CD14-positive monocyte (primary cell): ENCODE results near the gene KIRREL3. TPM values are rescaled to one million over a fixed set of nuclear protein-coding genes. Genes with fewer than 3 reads are reported as not detected.

ENCODE experiments used
- DNase-seq, 3 donors: peaks; one replicate each; pipeline ENCODE4 v3.0.0-alpha.2; 2011 to 2022
- H2AFZ ChIP-seq: 2 replicates; pipeline ENCODE4 v1.6.0; 2012; ENCODE audit warnings: mild to moderate bottlenecking, low read depth, low read length, inconsistent platforms; ENCODE audit not compliant: insufficient read depth, poor library complexity, severe bottlenecking
- H3K27ac ChIP-seq, 2 donors: 1 replicate in 1 of 2; 2 replicates in 1 of 2; pipeline ENCODE4 v1.5.1; 2012 to 2013; ENCODE audit warnings: low read length in 2 of 2, control low read depth in 1 of 2, inconsistent platforms in 1 of 2, low read depth in 1 of 2, mild to moderate bottlenecking in 1 of 2
- H3K27me3 ChIP-seq, 2 donors: one replicate each; pipeline versions ENCODE4 v1.6.0 to v1.6.1; 2011 to 2013; ENCODE audit warnings: low read length in 2 of 2; ENCODE audit not compliant: control insufficient read depth in 2 of 2, insufficient read depth in 2 of 2
- H3K36me3 ChIP-seq, 2 donors: replicated peaks in 1 of 2; 1 replicate in 1 of 2; 2 replicates in 1 of 2; pipeline versions ENCODE4 v1.5.1 to v1.6.1; 2012 to 2013; ENCODE audit warnings: low read length in 2 of 2, control low read depth in 1 of 2, inconsistent platforms in 1 of 2, mild to moderate bottlenecking in 1 of 2; ENCODE audit not compliant: insufficient read depth in 2 of 2, control insufficient read depth in 1 of 2
- H3K4me1 ChIP-seq, 2 donors: 1 replicate in 1 of 2; 2 replicates in 1 of 2; pipeline versions ENCODE4 v1.5.1 to v1.6.1; 2012 to 2013; ENCODE audit warnings: low read length in 2 of 2, control low read depth in 1 of 2, inconsistent platforms in 1 of 2, mild to moderate bottlenecking in 1 of 2, moderate library complexity in 1 of 2; ENCODE audit not compliant: insufficient read depth in 2 of 2, control insufficient read depth in 1 of 2
- H3K4me2 ChIP-seq: replicated peaks from 2 replicates; pipeline ENCODE3; 2012; ENCODE audit warnings: low read length, moderate library complexity, mild to moderate bottlenecking; ENCODE audit not compliant: poor library complexity, severe bottlenecking; ENCODE audit errors: extremely low read depth
- H3K4me3 ChIP-seq, 3 experiments: fragments of 200-600 bp in 1 of 3; sonication (generic) in 1 of 3; replicated peaks in 1 of 3; 1 replicate in 2 of 3; 2 replicates in 1 of 3; pipeline ENCODE4 v1.5.1; 2011 to 2013; ENCODE audit warnings: low read length in 3 of 3, mild to moderate bottlenecking in 3 of 3, control low read depth in 2 of 3, low read depth in 2 of 3, inconsistent platforms in 1 of 3, moderate library complexity in 1 of 3
- H3K79me2 ChIP-seq: 2 replicates; pipeline ENCODE4 v1.6.0; 2012; ENCODE audit warnings: mild to moderate bottlenecking, control low read depth, inconsistent platforms, low read length, moderate library complexity; ENCODE audit not compliant: insufficient read depth
- H3K9ac ChIP-seq: 2 replicates; pipeline ENCODE4 v1.6.0; 2017; ENCODE audit warnings: low read length, mild to moderate bottlenecking; ENCODE audit not compliant: insufficient read depth, poor library complexity, severe bottlenecking
- H3K9me3 ChIP-seq, 2 donors: replicated peaks in 1 of 2; 1 replicate in 1 of 2; 2 replicates in 1 of 2; pipeline versions ENCODE4 v1.5.1 to v1.6.1; 2012 to 2013; ENCODE audit warnings: low read length in 2 of 2, control low read depth in 1 of 2; ENCODE audit not compliant: control insufficient read depth in 1 of 2, insufficient read depth in 1 of 2
- H4K20me1 ChIP-seq: 2 replicates; pipeline ENCODE4 v1.6.0; 2012; ENCODE audit warnings: mild to moderate bottlenecking, low read length, control low read depth, moderate library complexity; ENCODE audit not compliant: insufficient read depth
- H3K27ac Mint-ChIP-seq, 7 donors: one replicate each; pipeline ENCODE4 v1.8.0; 2020; ENCODE audit warnings: mild to moderate bottlenecking in 7 of 7, mixed read lengths in 7 of 7, moderate library complexity in 6 of 7, inconsistent platforms in 2 of 7
- H3K27me3 Mint-ChIP-seq, 3 donors: one replicate each; pipeline ENCODE4 v1.8.0; 2021 to 2022; ENCODE audit warnings: low read depth in 3 of 3, mild to moderate bottlenecking in 3 of 3, mixed read lengths in 3 of 3, moderate library complexity in 3 of 3, inconsistent platforms in 1 of 3
- H3K36me3 Mint-ChIP-seq, 2 donors: one replicate each; pipeline ENCODE4 v1.8.0; 2020; ENCODE audit warnings: mixed read lengths in 2 of 2, inconsistent platforms in 1 of 2, mild to moderate bottlenecking in 1 of 2
- H3K4me1 Mint-ChIP-seq: one replicate; pipeline ENCODE4 v1.8.0; 2020; ENCODE audit warnings: mild to moderate bottlenecking, mixed read lengths
- H3K4me3 Mint-ChIP-seq, 2 donors: one replicate each; pipeline ENCODE4 v1.8.0; 2020; ENCODE audit warnings: mild to moderate bottlenecking in 2 of 2, mixed read lengths in 2 of 2, moderate library complexity in 1 of 2
- H3K9me3 Mint-ChIP-seq, 7 donors: one replicate each; pipeline ENCODE4 v1.8.0; 2020 to 2022; ENCODE audit warnings: mixed read lengths in 7 of 7, mild to moderate bottlenecking in 6 of 7, moderate library complexity in 6 of 7, inconsistent platforms in 2 of 7
- CTCF ChIP-seq: fragments of 200-600 bp; IDR thresholded peaks from one replicate; pipeline ENCODE4 v1.8.0; 2022; ENCODE audit warnings: antibody characterized with exemption, mild to moderate bottlenecking
- WGBS: methylation state at CpG from one replicate; pipeline ENCODE4 v1.1.5; 2013; ENCODE audit warnings: missing lambda C conversion rate; ENCODE audit not compliant: insufficient coverage; 5-methylcytosine and 5-hydroxymethylcytosine counted together
- intact Hi-C, 2 donors: fragments of 100-400 bp; cut with micrococcal nuclease; formaldehyde crosslinking; loops; one replicate each; pipeline versions ENCODE4 v1.15.0 to v1.15.1; 2023
- polyA plus RNA-seq, 3 donors: library from polyadenylated mRNA; depleted of rRNA in 1 of 3; unstranded in 2 of 3; stranded (reverse) in 1 of 3; fragments of 300-500 nt in 2 of 3; fragments of >200 nt in 1 of 3; fragmentation: Illumina TruSeq in 2 of 3; gene quantifications; 1 replicate in 2 of 3; 2 replicates in 1 of 3; pipeline ENCODE4 v1.2.3, GENCODE V29; 2012 to 2021

KIRREL3 gene
- polyA plus RNA-seq, 3 donors = not detected

GRCh38 chr11:126832387-126832786 lies 168.2 kb downstream of the KIRREL3 start:
- Histone ChIP-seq H3K36me3 (no peaks in the 10 kb centered on the region), H3K9ac (no peak overlapping the region), H4K20me1 (no peaks in the 10 kb centered on the region), H3K4me3 (no peak overlapping the region), H3K27me3 (no peaks in the 10 kb centered on the region), H3K4me2 (no peak overlapping the region), H2AFZ (no peak overlapping the region), H3K9me3 (no peaks in the 10 kb centered on the region), H3K79me2 (no peaks in the 10 kb centered on the region), H3K27ac (no peak overlapping the region), H3K4me1 (no peaks in the 10 kb centered on the region)
- no peak for TF ChIP-seq CTCF
- H3K4me1 Mint-ChIP-seq = no peaks in the 10 kb centered on the region
- H3K9me3 Mint-ChIP-seq = peaks cover 0 to 6% (median 0%) of the 10 kb centered on the region in 7 donors
- no peak overlapping the region for H3K4me3 Mint-ChIP-seq
- peaks cover 0 to 4% (median 2%) of the 10 kb centered on the region in 3 donors for H3K27me3 Mint-ChIP-seq
- no peak overlapping the region for H3K27ac Mint-ChIP-seq
- 91% methylated on average over 6 of the region's 6 CpGs for WGBS
- no peaks in the 10 kb centered on the region for H3K36me3 Mint-ChIP-seq
- intact Hi-C loops = no loop called here
- DNase-seq = no peak

GRCh38 chr11:126830216-126830806 lies 170.3 kb downstream of the KIRREL3 start:
- no peaks in the 10 kb centered on the region for H3K4me1 Mint-ChIP-seq
- intact Hi-C loops = no loop called here
- H3K27me3 Mint-ChIP-seq = peaks cover 0 to 5% (median 2%) of the 10 kb centered on the region in 3 donors
- no peak for TF ChIP-seq CTCF
- H3K27ac Mint-ChIP-seq = no peak overlapping the region
- H3K9me3 ChIP-seq = no peaks in the 10 kb centered on the region
- no peak overlapping the region for H3K4me2 ChIP-seq
- H3K9ac ChIP-seq = no peak overlapping the region
- no peaks in the 10 kb centered on the region for H4K20me1 ChIP-seq
- DNase-seq = no peak
- H3K4me3 Mint-ChIP-seq = no peak overlapping the region
- H3K79me2 ChIP-seq = no peaks in the 10 kb centered on the region
- no peaks in the 10 kb centered on the region for H3K27me3 ChIP-seq
- H3K9me3 Mint-ChIP-seq = no peaks in the 10 kb centered on the region
- WGBS = 78% methylated on average over 6 of the region's 7 CpGs
- H3K4me1 ChIP-seq = no peaks in the 10 kb centered on the region
- no peaks in the 10 kb centered on the region for H3K36me3 Mint-ChIP-seq
- H3K36me3 ChIP-seq = no peaks in the 10 kb centered on the region
- H3K4me3 ChIP-seq = no peak overlapping the region
- H2AFZ ChIP-seq = no peak overlapping the region
- no peak overlapping the region for H3K27ac ChIP-seq
